ENCODE data around the gene KIAA1328. TPM values are rescaled to one million over a fixed set of nuclear protein-coding genes. Genes with fewer than 3 reads are reported as not detected.

Gene KIAA1328
- total and polyA plus RNA-seq, 9 of the 15 experiments (the other 6 are each of a cell fraction or from before 2014, with no cell fraction given), result 4.0 to 8.6 (median 7.4) TPM

GRCh38 chr18:36953047-36953446, 124.1 kb downstream of the KIAA1328 start:
- BruUV-seq (replicated peaks), result no TSS peak
- Histone ChIP-seq H4K20me1 (replicated peaks; ENCODE audit: control insufficient read depth, insufficient read depth, low read length) (no peaks in the 10 kb centered on the region), H3K36me3 (ENCODE audit: control insufficient read depth, insufficient read depth, low read length) (no peaks in the 10 kb centered on the region), H3K27ac (ENCODE audit: extremely low read depth, low read depth, low read length) (no peak overlapping the region), H3K9me1 (ENCODE audit: control insufficient read depth, insufficient read depth, low read length) (no peaks in the 10 kb centered on the region), H3K79me2 (ENCODE audit: control insufficient read depth, insufficient read depth, low read length) (no peaks in the 10 kb centered on the region), H3K27me3 (ENCODE audit: control insufficient read depth in 2 of 2, insufficient read depth in 2 of 2, low read length in 2 of 2) (no peaks in the 10 kb centered on the region), H3K4me2 (ENCODE audit: insufficient read depth, low read length) (no peak overlapping the region), H2AFZ (ENCODE audit: low read depth, low read length) (no peak overlapping the region), H3K9ac (ENCODE audit: insufficient read depth in 1 of 2, low read depth in 2 of 2, low read length in 2 of 2) (no peak overlapping the region), H3K9me3 (replicated peaks; ENCODE audit: control insufficient read depth, insufficient read depth, low read depth, low read length) (no peaks in the 10 kb centered on the region), H3K4me1 (replicated peaks in 1 of 2; ENCODE audit: control insufficient read depth in 2 of 2, insufficient read depth in 2 of 2, low read length in 2 of 2) (peaks cover 0 to 4% of the 10 kb centered on the region in 2 experiments; a peak in 1 of 5 replicates), H3K4me3 (no peak overlapping the region)
- ChIA-PET POLR2A (no interaction called here), CTCF (ENCODE audit: low intra/inter-chr PET ratio) (no interaction called here)
- intact Hi-C loops (cut with micrococcal nuclease) (no loop called here), in situ Hi-C loops (cut with MboI) (no loop called here)
- no peak for TF ChIP-seq EHMT2 (IDR thresholded peaks at IDR 0.05)
- TF ChIP-seq ARID3B (CRISPR knock-in tag; IDR thresholded peaks at IDR 0.05; ENCODE audit: borderline replicate concordance), result no peak
- no peak for TF ChIP-seq MCM7 (IDR thresholded peaks at IDR 0.05)
- no peak for TF ChIP-seq POLR2G (IDR thresholded peaks at IDR 0.05; ENCODE audit: low read depth, low read length)
- TF ChIP-seq TCF7L2 (IDR thresholded peaks at IDR 0.05; ENCODE audit: low read depth, low read length), result no peak
- TF ChIP-seq NFE2L1 (tag; IDR thresholded peaks at IDR 0.05; ENCODE audit: borderline replicate concordance, low read depth), result no peak
- TF ChIP-seq NR2C1 (IDR thresholded peaks at IDR 0.05), result no peak
- TF ChIP-seq NR2C1 (tag; IDR thresholded peaks at IDR 0.05), result no peak
- WGBS (ENCODE audit: insufficient coverage, low coverage, missing lambda C conversion rate), result 9% methylated on average over 1 of the region's 1 CpG
- FAIRE-seq (no peak), DNase-seq (ENCODE audit: extremely low read depth in 1 of 4, low spot score in 3 of 4) (no peak), ATAC-seq (no peak)

Measured in K562 (cell line).